GM21723 (cell line): ENCODE results near the gene TMUB1.

Experiments
- ATAC-seq: cut with Tn5 transposase; IDR thresholded peaks from one replicate; pipeline ENCODE4 v1.9.1; 2021; ENCODE audit warnings: mild to moderate bottlenecking, moderate library complexity; ENCODE audit not compliant: unreplicated experiment

TMUB1 gene

GRCh38 chr7:151035026-151035717, 48.1 kb downstream of the TMUB1 start:
- ATAC-seq: no peak

- no peak for ATAC-seq
These were observed 48.8 kb downstream of the TMUB1 start for GRCh38 chr7:151034312-151035025.

- ATAC-seq: no peak
These were observed 49.4 kb downstream of the TMUB1 start for GRCh38 chr7:151033864-151034249.

GRCh38 chr7:151032936-151033863, 50.1 kb downstream of the TMUB1 start:
- ATAC-seq: no peak
